AG08396 (cell line): Measurements from ENCODE around the gene NPS.

ENCODE experiments used
- DNase-seq: peaks from one replicate; pipeline ENCODE4 v3.0.0; 2012; ENCODE audit warnings: low spot score, mixed read lengths

NPS gene, protein sequence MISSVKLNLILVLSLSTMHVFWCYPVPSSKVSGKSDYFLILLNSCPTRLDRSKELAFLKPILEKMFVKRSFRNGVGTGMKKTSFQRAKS

DNA sequence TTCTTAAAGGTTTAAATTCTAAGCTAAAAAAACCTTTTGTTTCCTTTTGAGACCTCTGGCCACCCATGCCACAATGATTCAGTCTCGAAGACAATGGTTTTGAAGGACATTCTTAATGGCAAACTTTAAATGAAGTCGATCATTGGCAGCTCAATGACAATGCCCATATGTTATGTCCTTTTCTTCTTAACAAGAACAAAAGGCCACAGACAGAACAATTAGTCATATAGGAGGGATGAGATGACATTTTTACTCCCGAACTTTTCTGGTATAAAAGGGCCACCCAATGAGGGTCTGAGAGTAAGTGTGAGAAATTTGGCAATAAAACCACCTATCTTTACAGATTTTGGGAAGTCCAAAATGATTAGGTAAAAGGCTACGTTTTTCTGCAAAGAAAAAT lies at the start of gene NPS:
NPS (plus strand) TSS at position 301 of the 400 bp plus-strand sequence; CDS start at position 361, 60 bp downstream.
- DNase-seq = no peak

DNA sequence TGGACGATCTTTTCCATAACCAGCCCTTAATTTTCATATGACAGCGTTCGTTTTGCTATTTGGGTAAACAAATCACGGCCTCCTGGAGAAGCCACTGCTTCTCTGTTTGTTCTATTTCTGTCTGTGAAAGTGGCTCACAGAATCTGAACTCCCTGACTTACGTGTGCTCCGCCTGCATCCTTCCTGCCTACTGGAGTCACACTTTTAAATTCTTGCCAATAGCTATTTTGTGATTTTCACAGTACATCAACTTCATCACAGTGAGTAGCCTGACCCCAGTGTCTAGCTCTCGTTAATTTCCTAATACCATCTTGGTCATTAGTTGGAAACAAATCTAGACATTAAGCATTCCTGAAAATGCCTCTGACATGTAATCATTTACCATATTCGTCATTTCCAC lies 49.0 kb upstream of the NPS start:
- DNase-seq = no peak

DNA sequence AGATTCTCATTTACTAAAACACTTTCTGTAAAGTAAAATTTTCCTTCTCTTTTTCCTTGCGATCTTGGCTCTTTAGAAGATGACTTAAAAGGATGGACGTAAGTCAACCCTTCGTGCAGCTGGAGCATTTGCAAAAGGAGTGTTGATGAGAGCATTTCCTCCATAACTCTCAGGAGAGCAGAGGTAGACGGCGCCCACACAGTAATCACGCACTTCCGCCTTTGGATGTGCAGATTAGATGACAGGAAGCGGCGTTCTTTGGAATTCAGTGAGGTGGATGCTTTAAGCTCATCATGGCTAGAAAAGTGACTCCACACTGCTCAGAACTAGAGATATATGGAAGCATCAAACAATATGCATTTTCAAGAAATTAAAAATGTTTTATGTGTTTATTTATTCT lies 43.0 kb upstream of the NPS start:
- no peak for DNase-seq

DNA sequence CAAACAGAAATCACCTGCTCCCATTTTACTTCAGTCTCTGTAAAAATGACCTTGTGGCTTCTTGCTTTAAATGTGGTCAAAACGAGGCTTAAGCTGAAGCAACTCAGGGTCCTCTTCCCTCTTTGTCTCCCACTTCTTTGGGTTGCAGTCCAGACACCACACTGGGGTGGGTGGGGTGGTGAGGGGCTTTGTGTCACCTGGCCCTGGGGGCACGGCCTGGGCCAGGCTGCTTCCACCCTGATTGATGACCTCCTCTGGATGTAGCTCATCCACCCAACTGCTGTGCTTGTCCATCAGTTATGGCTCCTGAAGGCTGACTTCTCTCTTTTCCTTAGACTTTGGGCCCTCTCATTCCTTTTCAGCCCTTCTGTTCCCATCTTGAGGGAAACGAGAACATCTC lies 26.8 kb upstream of the NPS start:
- no peak for DNase-seq

DNA sequence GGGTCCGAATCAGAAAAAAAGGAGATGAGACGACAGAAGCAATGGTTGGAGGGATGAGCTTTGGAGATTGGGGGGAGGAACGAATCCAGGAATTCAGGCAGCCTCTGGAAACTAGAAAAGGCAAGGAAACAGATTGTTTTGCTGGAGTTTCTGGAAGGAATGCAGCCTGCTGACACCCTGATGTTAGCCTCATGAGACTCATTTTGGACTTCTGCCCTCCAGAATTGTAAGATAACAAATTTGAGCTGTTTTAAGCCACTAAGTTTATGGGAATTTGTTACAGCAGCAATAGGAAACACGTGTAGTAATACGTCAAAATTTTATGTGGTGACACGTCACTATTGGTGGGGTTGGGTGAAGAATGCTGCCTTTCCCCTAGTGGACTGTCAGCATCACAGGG lies 25.6 kb upstream of the NPS start:
- no peak for DNase-seq

DNA sequence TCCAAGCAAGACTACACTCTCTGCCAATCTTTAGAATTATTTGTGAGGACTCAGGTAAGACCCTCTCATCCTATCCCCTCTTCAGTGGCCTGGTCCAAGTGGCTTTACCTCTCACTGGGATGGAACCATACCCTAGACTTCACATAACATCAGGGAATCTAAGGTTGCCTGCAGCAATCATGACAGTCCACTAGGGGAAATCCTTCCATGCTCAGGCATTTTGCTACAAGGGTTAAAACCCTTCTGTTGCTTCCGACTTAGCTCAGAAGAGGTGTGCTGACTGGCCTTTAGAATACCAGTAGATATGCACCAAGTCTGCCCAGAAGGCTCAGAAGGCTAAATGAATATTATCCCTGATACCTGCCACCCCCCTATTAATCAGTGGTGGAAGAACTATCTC lies 24.9 kb upstream of the NPS start:
- DNase-seq = no peak

DNA sequence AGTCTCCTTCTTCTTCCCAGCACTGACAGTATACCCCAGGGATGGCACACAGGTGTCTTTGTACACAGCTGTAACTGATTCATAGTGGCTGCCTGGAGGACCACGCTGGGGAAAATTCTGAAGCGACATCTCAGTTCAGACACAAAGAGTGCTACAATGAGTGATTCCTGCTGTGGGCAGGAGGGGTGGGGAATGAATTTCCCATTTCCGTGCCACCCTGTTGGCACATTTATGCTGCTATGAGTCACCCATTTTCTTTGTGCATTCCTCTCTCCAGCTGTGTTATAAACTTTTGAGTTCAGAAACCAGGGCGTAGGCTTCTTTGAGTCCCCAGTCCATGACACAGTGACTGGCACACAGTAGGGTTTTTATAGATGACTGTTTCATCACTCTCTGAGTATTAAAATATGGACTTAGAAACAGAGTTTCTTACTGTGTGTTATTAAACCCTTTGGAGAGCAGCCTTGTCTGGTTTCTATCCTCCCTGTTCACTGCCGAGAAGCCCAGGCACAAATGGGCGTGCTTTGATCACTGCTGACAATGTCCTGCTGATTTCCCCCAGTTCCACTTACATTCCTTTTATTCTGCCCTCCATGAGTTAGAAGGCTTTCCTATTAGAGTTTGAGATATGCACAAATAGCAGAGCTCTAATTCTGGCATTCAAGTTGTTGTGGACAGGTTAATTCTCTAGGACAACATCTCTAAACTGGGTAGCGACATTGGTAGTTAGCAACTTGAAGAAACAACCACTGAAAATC lies 24.0 kb upstream of the NPS start:
- DNase-seq = no peak

DNA sequence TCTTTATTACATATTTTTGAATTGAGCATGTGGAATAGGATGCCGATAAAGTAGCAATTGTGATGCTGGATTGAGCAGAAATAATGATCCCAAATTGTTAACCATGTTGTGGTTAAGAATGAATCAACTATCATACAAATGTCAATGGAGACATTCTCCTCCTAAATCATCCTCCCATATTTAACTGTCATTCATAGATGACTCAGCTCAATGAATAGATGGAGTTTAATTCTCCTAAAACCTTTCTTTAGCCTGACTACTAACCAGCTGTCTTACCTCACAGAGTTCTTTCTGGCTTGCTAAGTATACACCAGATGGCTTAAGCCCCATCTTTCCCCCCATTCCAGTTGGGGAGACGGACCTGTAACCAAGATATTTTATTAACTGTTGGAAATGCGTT lies 23.4 kb upstream of the NPS start:
- DNase-seq = no peak

DNA sequence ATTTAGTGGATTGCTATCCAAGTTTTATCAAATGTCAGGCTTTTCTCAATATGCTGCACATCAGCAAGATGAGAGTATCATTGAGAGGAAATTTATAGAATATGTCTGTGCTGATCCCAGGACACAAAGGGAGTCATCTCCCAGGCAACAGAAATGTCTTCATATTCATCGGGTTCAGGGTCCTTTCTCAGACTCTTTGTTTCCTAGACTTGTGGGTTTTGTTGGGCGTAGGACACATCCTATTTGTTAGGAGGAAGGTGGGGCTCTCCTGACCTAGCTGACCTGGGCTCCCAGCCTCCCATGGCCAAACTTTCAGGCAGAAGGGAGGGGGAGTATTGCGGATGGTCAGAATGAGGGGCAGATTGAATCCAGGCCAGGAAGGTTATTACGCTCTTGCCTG lies 22.9 kb upstream of the NPS start:
- DNase-seq = no peak

DNA sequence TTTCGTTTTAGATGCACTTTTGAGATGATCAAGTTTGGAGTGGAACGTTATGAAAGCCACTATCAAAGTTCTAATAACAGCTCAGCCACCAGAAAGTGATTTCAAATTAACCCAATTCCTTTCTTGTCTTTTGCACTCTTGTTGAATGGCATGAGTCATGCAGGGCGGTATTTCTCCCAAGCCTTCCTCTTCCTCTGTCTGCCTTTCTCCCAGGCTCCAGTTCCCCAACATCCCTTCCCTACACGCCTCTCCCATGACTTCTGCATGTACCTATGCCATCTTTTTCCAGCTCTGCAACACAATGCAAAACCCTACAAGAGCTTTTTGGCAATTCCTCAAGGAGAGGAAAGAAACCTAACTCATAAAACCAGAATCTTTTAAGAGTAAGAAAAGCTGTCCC lies 21.8 kb upstream of the NPS start:
- DNase-seq = no peak

DNA sequence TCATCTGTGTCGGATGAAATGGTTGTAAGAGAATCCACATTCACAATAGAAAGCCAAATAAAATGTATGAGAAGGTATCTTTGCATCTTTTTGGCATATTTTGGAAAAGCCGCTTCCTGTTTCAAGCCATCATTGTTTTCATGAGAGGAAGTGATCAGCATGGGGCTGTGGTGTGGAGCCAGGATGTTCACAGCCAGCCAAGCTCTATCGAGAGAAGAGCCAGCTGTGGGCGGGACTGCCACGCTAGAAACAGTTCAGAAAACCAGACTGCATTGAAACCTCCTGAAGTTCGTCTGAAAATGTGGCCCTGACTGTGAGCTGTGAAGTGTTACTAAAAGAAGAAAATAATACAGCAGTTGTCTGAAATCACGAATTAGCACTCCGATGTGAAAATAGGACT lies 21.2 kb upstream of the NPS start:
- no peak for DNase-seq

DNA sequence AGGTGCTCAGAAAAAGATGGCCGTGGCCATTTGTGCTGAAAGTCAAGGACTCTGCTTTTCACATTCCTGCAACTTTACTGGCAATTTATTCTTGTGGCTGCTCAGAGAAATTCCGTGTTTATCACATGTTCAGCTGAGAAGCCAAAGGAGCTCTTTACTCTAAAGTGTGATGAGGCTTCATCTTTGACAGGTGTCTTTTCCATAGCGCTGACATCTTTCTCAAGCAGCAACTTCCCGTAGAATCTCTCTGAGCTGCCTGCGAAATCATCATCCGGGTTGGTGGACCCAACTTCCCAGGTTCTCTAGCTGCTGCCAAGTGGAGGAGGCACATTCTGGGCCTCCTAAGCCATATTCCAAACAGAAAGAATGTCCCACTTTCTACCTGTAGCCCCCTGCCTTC lies 16.9 kb upstream of the NPS start:
- no peak for DNase-seq

DNA sequence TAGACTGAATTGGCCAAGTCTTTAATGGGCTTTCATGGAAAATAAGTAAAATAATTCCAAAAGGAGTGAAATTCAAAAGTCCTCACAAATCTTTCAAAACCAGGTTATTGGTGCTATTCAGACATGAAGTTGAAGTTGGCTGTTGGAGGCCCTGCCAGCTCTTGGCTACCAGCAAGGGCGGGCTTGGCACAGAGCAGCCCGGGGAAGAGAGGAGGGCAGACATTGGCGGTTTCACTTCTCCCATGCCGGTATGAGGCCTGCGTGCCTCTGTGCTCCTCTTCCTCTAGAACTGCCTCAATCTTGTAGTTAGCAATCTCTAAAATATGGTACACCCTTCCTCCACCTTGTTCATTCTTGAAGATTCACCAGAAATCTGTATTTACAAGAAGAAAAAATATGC lies 16.4 kb upstream of the NPS start:
- no peak for DNase-seq

DNA sequence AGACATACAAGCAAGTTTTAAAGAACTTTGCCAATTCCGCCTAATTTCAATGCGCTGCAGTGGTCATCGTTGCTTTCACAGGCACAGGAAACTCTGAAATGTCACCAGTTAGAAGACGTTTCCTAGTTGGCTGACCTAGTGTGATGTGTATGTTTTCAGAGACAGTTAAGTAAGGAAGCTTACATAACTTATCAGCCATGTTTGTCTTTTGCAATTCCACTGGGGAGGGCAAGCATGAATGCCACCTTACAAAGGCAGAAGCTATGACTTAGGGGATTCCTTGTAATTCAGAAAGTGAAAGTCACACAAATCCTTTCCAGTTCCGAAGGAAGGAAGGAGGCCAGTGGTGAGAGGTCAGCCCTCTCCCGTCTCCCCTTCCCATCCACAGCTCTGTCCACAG lies 15.0 kb upstream of the NPS start:
- no peak for DNase-seq

DNA sequence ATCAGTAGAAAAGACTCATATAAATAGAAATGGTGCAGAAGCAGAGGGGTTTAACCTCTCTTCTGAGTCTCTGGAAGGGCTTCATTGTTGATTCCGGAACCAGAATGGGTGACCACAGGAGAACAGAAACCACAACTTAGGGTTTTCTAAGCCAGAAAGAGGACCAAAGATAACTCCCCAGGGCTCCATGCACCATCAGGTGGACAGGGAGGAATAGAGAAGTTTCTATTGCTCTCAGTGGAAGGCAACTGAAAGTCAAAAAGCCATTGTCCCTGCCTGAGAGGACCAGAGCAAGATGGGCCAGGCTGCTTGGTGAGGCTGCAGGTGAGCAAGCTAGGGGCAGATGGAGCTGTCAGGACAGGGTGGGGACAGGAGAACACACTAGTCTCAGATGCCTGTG lies 14.6 kb upstream of the NPS start:
- no peak for DNase-seq

DNA sequence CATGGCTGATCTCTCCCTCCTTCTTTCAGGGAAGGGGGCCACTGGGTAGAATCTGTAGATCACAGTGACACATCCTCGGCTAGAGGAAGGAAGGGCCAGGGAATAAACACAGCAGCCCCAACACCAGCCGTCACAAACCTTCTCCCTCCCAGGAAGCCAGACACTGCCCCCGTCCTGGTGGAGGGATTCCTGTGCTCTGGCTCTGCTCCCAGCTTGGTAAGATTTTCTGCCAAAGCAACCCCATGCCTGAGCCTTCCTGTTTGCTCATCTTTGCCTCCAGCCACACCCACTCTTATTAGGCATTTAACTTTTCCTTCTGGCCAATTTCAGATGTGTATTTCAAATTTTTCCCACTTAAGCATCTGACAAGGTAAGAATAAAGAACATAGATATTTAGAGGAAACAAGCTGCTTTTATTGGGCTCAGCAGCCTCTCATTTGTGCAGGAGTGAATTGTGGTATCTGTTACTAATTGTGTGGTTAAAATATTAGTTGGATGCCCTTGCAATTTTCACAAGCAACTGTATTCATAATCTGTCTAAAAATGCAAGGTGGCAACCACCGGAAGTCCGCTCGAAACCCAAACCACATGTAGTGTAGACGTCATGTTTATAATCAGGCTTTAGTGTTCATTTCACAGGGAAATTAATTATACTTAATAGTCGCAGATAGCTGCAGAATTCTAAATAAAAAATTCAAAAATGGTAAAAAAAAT lies 13.2 kb upstream of the NPS start:
- no peak for DNase-seq

DNA sequence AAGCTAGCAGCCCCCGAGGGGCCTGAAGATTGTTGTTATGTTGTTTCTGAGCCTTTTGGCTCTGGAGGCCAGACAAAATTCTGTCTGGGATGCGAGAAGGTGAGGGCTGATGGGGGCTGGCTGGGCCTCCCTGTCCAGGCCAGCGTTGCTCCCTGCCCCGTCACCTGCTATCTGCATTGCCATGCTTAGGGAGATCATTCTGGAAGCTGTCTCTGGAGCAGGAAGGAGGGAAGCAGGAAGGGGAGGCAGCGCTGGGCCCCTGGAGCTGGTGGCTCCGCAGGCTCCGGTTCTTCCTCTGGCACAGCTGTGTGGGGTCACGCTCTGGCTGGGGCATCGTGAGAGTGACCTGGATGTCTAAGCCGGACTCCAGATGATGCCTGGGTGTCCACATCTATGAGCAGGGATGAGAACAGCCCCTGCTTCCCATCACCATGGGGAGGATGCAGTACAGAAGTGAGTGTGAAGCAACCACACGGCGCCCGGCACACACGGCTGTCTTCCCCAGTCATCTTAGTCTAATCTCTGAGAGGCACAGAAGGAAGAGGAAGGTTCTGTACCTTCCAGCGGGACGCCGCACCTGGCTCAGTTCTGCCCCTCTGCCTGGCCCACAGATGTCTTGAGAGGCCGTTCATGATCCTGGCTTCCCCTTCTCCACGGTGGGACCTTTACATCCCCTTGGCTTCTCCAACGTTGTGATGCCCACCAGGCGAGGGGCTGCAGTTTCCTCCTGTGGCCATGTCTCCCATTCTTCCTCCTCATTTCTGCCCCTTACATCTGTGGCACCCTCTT lies 11.9 kb upstream of the NPS start:
- DNase-seq = no peak

DNA sequence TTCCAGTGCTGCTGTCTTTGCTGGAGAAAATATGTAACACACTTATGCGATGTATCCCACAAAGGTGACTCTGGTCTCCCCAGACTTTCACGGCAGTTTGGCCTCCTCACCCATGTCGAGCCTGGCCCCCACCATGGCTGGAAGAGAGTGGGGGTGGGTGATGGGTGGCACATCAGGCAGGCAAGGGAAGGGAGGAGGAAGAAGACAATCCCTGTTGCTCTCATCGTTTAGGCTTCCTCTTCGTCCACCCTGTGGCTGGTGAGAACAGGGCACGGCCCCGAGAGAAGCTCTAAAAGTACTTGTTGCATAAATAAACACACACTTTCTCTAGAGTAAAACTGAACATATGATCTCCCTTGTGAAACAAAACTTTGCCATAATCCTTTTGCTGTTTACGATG lies 11.2 kb upstream of the NPS start:
- no peak for DNase-seq

DNA sequence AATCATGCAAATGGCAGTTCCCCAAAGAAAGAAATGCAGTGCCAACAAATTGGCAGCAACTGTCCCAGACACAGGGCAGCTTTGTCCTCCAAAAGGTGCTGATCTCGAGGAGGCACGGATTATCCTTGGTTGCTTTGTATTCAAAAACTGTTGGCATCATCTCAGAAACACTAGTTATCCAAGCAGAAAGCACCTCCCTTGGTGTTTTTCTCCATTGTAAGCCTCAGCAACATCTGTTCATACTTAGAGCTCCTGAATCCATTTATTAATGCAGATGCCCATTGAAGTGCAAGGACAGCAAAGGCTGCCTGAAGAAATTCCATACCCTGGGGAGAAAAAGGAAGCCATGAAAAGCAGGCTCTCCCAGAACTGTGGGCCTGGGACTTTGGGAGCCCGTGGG lies 1.1 kb upstream of the NPS start:
- DNase-seq = no peak

DNA sequence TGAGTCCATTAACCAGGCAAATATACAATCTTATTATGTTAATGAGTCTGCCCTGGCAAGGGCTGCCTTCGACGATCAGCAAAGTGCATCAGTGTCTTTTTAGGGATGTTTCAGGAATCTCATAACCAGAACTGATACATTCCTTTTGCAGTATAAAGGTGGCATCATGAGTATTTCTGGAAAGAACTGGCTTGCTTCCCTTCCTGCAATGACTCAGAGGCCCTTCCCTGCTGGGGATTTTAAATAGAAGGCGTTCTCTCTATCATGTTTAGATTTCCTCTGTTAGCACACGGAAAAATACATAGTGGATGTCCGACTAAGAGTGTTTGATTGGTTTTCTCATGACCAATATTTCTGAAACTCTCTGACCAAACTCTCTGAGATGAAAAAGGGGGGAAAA lies 1.8 kb downstream of the NPS start:
- no peak for DNase-seq

DNA sequence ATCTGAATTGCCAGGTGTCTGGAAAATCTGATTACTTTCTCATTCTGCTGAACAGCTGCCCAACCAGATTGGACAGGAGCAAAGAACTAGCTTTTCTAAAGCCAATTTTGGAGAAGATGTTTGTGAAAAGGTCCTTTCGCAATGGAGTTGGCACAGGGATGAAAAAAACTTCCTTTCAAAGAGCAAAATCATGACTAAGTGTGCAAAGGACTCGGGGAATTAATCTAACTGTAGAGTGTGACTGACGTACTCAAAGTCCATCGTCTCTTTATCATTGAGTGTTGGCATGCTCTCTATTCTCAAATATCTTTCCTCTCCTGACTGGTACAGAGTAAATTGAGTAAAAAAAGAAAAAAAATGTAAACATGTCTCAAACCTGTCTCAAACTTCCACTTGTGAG lies 3.3 kb downstream of the NPS start:
- DNase-seq = no peak

DNA sequence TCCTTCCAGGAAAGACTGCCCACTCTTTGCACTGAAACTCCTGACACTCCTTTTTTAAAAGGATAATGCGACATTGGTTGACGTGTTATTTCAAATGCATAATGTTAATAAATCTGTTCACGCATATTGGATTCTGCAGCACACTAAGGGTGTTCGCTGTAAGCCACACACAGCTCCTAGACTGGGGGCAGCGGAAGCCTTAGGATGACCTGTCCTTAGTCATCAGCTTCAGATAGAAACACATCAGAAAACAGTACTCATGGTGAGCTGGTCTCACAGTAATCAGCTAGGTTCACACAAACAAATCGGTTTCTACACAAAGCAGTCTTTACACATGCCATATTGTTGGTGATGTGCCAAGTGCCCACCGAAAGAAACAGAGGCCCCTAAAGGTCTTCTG lies 4.3 kb downstream of the NPS start:
- DNase-seq = no peak

DNA sequence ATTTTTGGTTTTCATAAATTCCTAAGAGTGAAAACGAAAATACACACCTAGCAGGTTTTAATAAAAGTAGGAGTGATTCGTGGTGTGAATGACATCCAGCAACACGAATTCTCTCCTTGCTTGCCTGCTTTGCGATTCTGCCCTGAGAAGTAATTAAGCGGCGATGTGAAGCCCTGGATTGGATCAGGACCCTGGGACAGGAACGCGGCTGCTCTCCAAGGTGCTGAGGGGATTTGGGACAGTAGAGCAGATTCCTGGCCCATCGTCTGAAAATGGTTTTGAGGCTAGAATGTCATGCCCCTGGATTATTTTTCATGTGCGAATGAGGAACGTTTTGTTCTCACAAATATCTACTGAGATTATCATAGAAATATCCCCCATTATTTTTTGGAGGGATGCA lies 7.8 kb downstream of the NPS start:
- DNase-seq = peak; percentile 16
